ENCODE data around the gene CTIF. TPM values are rescaled to one million over a fixed set of nuclear protein-coding genes. Genes with fewer than 3 reads are reported as not detected.

The CTIF gene
- polyA plus RNA-seq, 3 donors: 0.38 to 8.7 (median 1.2) TPM

- H3K27ac Mint-ChIP-seq: no peak overlapping the region
- intact Hi-C loops (cut with micrococcal nuclease): loop anchor here (10.0 kb wide), 3 partner anchors 73 to 563 kb away; no protein-coding TSS in a partner anchor
These were observed 132.7 kb downstream of the CTIF start for GRCh38 chr18:48671561-48671945.

GRCh38 chr18:48672671-48673340 is 134.0 kb downstream of the CTIF start:
- H3K9me3 ChIP-seq (replicated peaks in 1 of 2; ENCODE audit: control insufficient read depth in 1 of 2, insufficient read depth in 1 of 2, low read length in 2 of 2): peaks cover 0 to 5% of the 10 kb centered on the region in 2 donors
- H3K4me3 Mint-ChIP-seq: no peak overlapping the region
- H2AFZ ChIP-seq (ENCODE audit: insufficient read depth, low read depth, low read length, poor library complexity, severe bottlenecking): no peak overlapping the region
- peaks cover 5 to 18% of the 10 kb centered on the region in 2 donors for H3K36me3 ChIP-seq (replicated peaks in 1 of 2; ENCODE audit: control insufficient read depth in 1 of 2, insufficient read depth in 2 of 2, low read length in 2 of 2)
- H3K9ac ChIP-seq (ENCODE audit: insufficient read depth, low read length, poor library complexity, severe bottlenecking): no peak overlapping the region
- no peaks in the 10 kb centered on the region for H3K79me2 ChIP-seq (ENCODE audit: insufficient read depth, low read length)
- intact Hi-C loops (cut with micrococcal nuclease): loop anchor here (10.0 kb wide), 3 partner anchors 72 to 562 kb away; no protein-coding TSS in a partner anchor
- TF ChIP-seq CTCF (IDR thresholded peaks at IDR 0.05): no peak
- peaks cover 64% of the 10 kb centered on the region for H3K4me1 Mint-ChIP-seq
- H3K9me3 Mint-ChIP-seq: peaks cover 4 to 10% (median 8%) of the 10 kb centered on the region in 7 donors
- no peaks in the 10 kb centered on the region for H3K27me3 ChIP-seq (ENCODE audit: control insufficient read depth in 2 of 2, insufficient read depth in 2 of 2, low read length in 2 of 2)
- no peak for DNase-seq
- WGBS (ENCODE audit: insufficient coverage): 100% methylated on average over 3 of the region's 6 CpGs
- H3K27me3 Mint-ChIP-seq (ENCODE audit: low read depth in 3 of 3): peaks cover 0 to 3% (median 1%) of the 10 kb centered on the region in 3 donors
- H3K4me2 ChIP-seq (replicated peaks; ENCODE audit: extremely low read depth, low read length, poor library complexity, severe bottlenecking): no peak overlapping the region
- no peak overlapping the region for H3K27ac ChIP-seq (ENCODE audit: low read depth in 1 of 2, low read length in 2 of 2)
- no peak overlapping the region for H3K4me3 ChIP-seq (replicated peaks in 1 of 3; ENCODE audit: low read depth in 2 of 3, low read length in 3 of 3)
- no peaks in the 10 kb centered on the region for H4K20me1 ChIP-seq (ENCODE audit: insufficient read depth, low read length)
- peaks cover 55 to 61% of the 10 kb centered on the region in 2 donors for H3K4me1 ChIP-seq (ENCODE audit: control insufficient read depth in 1 of 2, insufficient read depth in 2 of 2, low read length in 2 of 2)
- peak overlapping the region in 4 of 7 donors; percentile 37 to 62 (median 42) for H3K27ac Mint-ChIP-seq
- H3K36me3 Mint-ChIP-seq: peaks cover 17 to 40% of the 10 kb centered on the region in 2 donors

More at GRCh38 chr18:48671561-48671945, 132.7 kb downstream of the CTIF start:
- H3K4me1 Mint-ChIP-seq: peaks cover 53% of the 10 kb centered on the region
- H3K27me3 Mint-ChIP-seq (ENCODE audit: low read depth in 3 of 3): peaks cover 0 to 1% (median 0%) of the 10 kb centered on the region in 3 donors
- TF ChIP-seq CTCF (IDR thresholded peaks at IDR 0.05): no peak
- Histone ChIP-seq H3K9ac (ENCODE audit: insufficient read depth, low read length, poor library complexity, severe bottlenecking) (no peak overlapping the region), H3K79me2 (ENCODE audit: insufficient read depth, low read length) (no peaks in the 10 kb centered on the region), H4K20me1 (ENCODE audit: insufficient read depth, low read length) (no peaks in the 10 kb centered on the region), H3K27me3 (ENCODE audit: control insufficient read depth in 2 of 2, insufficient read depth in 2 of 2, low read length in 2 of 2) (no peaks in the 10 kb centered on the region), H3K9me3 (replicated peaks in 1 of 2; ENCODE audit: control insufficient read depth in 1 of 2, insufficient read depth in 1 of 2, low read length in 2 of 2) (peaks cover 0 to 5% of the 10 kb centered on the region in 2 donors), H3K36me3 (replicated peaks in 1 of 2; ENCODE audit: control insufficient read depth in 1 of 2, insufficient read depth in 2 of 2, low read length in 2 of 2) (peaks cover 8 to 30% of the 10 kb centered on the region in 2 donors), H3K27ac (ENCODE audit: low read depth in 1 of 2, low read length in 2 of 2) (peak overlapping the region in 1 of 2 donors; percentile 49), H3K4me1 (ENCODE audit: control insufficient read depth in 1 of 2, insufficient read depth in 2 of 2, low read length in 2 of 2) (peaks cover 48 to 53% of the 10 kb centered on the region in 2 donors), H3K4me3 (replicated peaks in 1 of 3; ENCODE audit: low read depth in 2 of 3, low read length in 3 of 3) (no peak overlapping the region), H3K4me2 (replicated peaks; ENCODE audit: extremely low read depth, low read length, poor library complexity, severe bottlenecking) (no peak overlapping the region), H2AFZ (ENCODE audit: insufficient read depth, low read depth, low read length, poor library complexity, severe bottlenecking) (no peak overlapping the region)
- DNase-seq: no peak
- no peak overlapping the region for H3K4me3 Mint-ChIP-seq
- no CpG with 5 or more reads among the region's 1 CpG for WGBS (ENCODE audit: insufficient coverage)
- peaks cover 22 to 43% of the 10 kb centered on the region in 2 donors for H3K36me3 Mint-ChIP-seq
- H3K9me3 Mint-ChIP-seq: peaks cover 4 to 10% (median 8%) of the 10 kb centered on the region in 7 donors
